HepG2 (cell line): ENCODE results near the gene WDR83. TPM values are rescaled to one million over a fixed set of nuclear protein-coding genes. Genes with fewer than 3 reads are reported as not detected.

Source experiments
- FLYWCH1 ChIP-seq: sonication (generic); formaldehyde crosslinking; IDR thresholded peaks from 2 replicates; pipeline ENCODE4 v1.8.1; 2023; ENCODE audit warnings: mild to moderate bottlenecking, missing genetic modification reagents
- GATAD1 ChIP-seq: IDR thresholded peaks from 2 replicates; pipeline ENCODE4 v1.6.1; 2016; ENCODE audit warnings: missing genetic modification reagents, missing compliant biosample characterization
- GPN1 ChIP-seq: sonication (generic); formaldehyde crosslinking; IDR thresholded peaks from 2 replicates; pipeline ENCODE4 v1.5.1; 2020; ENCODE audit warnings: missing genetic modification reagents, borderline replicate concordance
- MBNL3 ChIP-seq: fragments of 250-450 bp; sonication (Bioruptor Pico); conservative IDR thresholded peaks from 2 replicates; pipeline ENCODE4 v1.8.0; 2022; ENCODE audit warnings: mild to moderate bottlenecking, inconsistent platforms
- NR2F6 ChIP-seq, 2 experiments: IDR thresholded peaks; 2 replicates each; pipeline ENCODE4 v1.6.1; 2016; ENCODE audit warnings: antibody characterized with exemption in 1 of 2, mild to moderate bottlenecking in 1 of 2
- RBM39 ChIP-seq: fragments of 200-400 bp; formaldehyde crosslinking; IDR thresholded peaks from one replicate; pipeline ENCODE4 v1.6.1; 2018; ENCODE audit warnings: antibody characterized with exemption, mild to moderate bottlenecking, low read depth, low read length; ENCODE audit not compliant: poor library complexity, severe bottlenecking
- RFXAP ChIP-seq: sonication (generic); formaldehyde crosslinking; IDR thresholded peaks from 2 replicates; pipeline ENCODE4 v1.4.0; 2020; ENCODE audit warnings: missing genetic modification reagents, borderline replicate concordance
- SALL2 ChIP-seq: sonication (generic); formaldehyde crosslinking; IDR thresholded peaks from 2 replicates; pipeline ENCODE4 v1.8.1; 2023; ENCODE audit warnings: mild to moderate bottlenecking, missing genetic modification reagents, inconsistent platforms
- SOX6 ChIP-seq, 2 experiments: fragments of 450-650 bp in 1 of 2; sonication (generic) in 1 of 2; formaldehyde crosslinking in 1 of 2; IDR thresholded peaks; 2 replicates each; pipeline versions ENCODE4 v1.4.0 to v1.6.1; 2017 to 2020; ENCODE audit warnings: antibody characterized with exemption in 1 of 2, mild to moderate bottlenecking in 1 of 2, missing genetic modification reagents in 1 of 2
- STAG1 ChIP-seq: sonication (generic); formaldehyde crosslinking; IDR thresholded peaks from 2 replicates; pipeline ENCODE4 v1.4.0; 2020; ENCODE audit warnings: missing genetic modification reagents
- SYNCRIP ChIP-seq: fragments of 200-400 bp; formaldehyde crosslinking; IDR thresholded peaks from 2 replicates; pipeline ENCODE4 v1.6.1; 2018; ENCODE audit warnings: mild to moderate bottlenecking, low read depth, low read length; ENCODE audit not compliant: insufficient read depth
- XBP1 ChIP-seq: sonication (generic); formaldehyde crosslinking; IDR thresholded peaks from 2 replicates; pipeline ENCODE4 v1.5.0; 2020; ENCODE audit warnings: missing genetic modification reagents
- ZBTB1 ChIP-seq: sonication (generic); formaldehyde crosslinking; IDR thresholded peaks from 2 replicates; pipeline ENCODE4 v1.4.0; 2020; ENCODE audit warnings: missing genetic modification reagents, borderline replicate concordance
- ZBTB49 ChIP-seq: sonication (generic); formaldehyde crosslinking; IDR thresholded peaks from 2 replicates; pipeline ENCODE4 v1.4.0; 2020; ENCODE audit warnings: missing genetic modification reagents, borderline replicate concordance
- ZNF3 ChIP-seq: IDR thresholded peaks from 2 replicates; pipeline ENCODE4 v1.7.0; 2017; ENCODE audit warnings: inconsistent platforms
- ZNF580 ChIP-seq: IDR thresholded peaks from 2 replicates; pipeline ENCODE4 v1.6.1; 2016; ENCODE audit warnings: low read depth, borderline replicate concordance
- ZNF720 ChIP-seq: sonication (generic); formaldehyde crosslinking; IDR thresholded peaks from 2 replicates; pipeline ENCODE4 v1.4.0; 2020; ENCODE audit warnings: missing genetic modification reagents
- ZNF790 ChIP-seq: sonication (generic); formaldehyde crosslinking; IDR thresholded peaks from 2 replicates; pipeline ENCODE4 v1.8.0; 2022; ENCODE audit warnings: missing genetic modification reagents, mild to moderate bottlenecking, borderline replicate concordance
- ZNF850 ChIP-seq: sonication (generic); formaldehyde crosslinking; conservative IDR thresholded peaks from 2 replicates; pipeline ENCODE4 v1.9.0; 2021; ENCODE audit warnings: mild to moderate bottlenecking, missing genetic modification reagents
- polyA plus RNA-seq, 8 experiments: library from polyadenylated mRNA; depleted of rRNA in 3 of 8; stranded (reverse) in 7 of 8; unstranded in 1 of 8; fragments of >200 nt; fragmentation: Illumina TruSeq in 4 of 8; extraction: Trizol in 4 of 8; gene quantifications; 2 replicates each; pipeline versions ENCODE4 v1.2.1 to v1.2.3, GENCODE V29; 2011 to 2016; ENCODE audit warnings: low read depth in 4 of 8, missing spikeins in 1 of 8, mixed read lengths in 1 of 8; ENCODE audit not compliant: insufficient read depth in 1 of 8
- total RNA-seq, 5 experiments: library from RNA; depleted of rRNA; stranded (reverse); fragments of >200 nt; fragmentation: Illumina TruSeq; extraction: Trizol; gene quantifications; 2 replicates each; pipeline ENCODE4 v1.2.3, GENCODE V29; 2016; ENCODE audit warnings: low read depth in 1 of 5
- TF ChIP-seq, protein P1 (sequence below): sonication (generic); formaldehyde crosslinking; IDR thresholded peaks from 2 replicates; pipeline ENCODE4 v1.5.0; 2020; ENCODE audit warnings: missing genetic modification reagents

Gene WDR83
- total and polyA plus RNA-seq, 2 of the 13 experiments (the other 11 are each of a cell fraction or from before 2014, with no cell fraction given): 4.5 to 10.7 TPM

- TF ChIP-seq FLYWCH1 (CRISPR knock-in tag) (no peak), SALL2 (CRISPR knock-in tag) (peak; percentile 86; the same call in 1 of the 2 replicates), ZBTB1 (CRISPR knock-in tag) (no peak), ZNF850 (CRISPR knock-in tag) (no peak), GATAD1 (CRISPR knock-in tag) (peak; percentile 100), SOX6 (IDR thresholded peaks at IDR 0.05) (no peak), SOX6 (CRISPR knock-in tag; IDR thresholded peaks at IDR 0.05) (peak; percentile 67), ZNF720 (no peak), ZNF3 (no peak), RBM39 (no peak), SYNCRIP (no peak), MBNL3 (CRISPR knock-in tag) (no peak), NR2F6 (IDR thresholded peaks at IDR 0.05) (no peak), NR2F6 (CRISPR knock-in tag; IDR thresholded peaks at IDR 0.05) (no peak), ZBTB49 (CRISPR knock-in tag) (no peak), GPN1 (CRISPR knock-in tag) (no peak), STAG1 (CRISPR knock-in tag) (no peak), ZNF790 (no peak), ZNF580 (CRISPR knock-in tag) (peak; percentile 67; the same call in 1 of the 2 replicates), XBP1 (no peak), RFXAP (CRISPR knock-in tag) (peak; percentile 72; the same call in 1 of the 2 replicates)
- TF ChIP-seq, protein P1, sequence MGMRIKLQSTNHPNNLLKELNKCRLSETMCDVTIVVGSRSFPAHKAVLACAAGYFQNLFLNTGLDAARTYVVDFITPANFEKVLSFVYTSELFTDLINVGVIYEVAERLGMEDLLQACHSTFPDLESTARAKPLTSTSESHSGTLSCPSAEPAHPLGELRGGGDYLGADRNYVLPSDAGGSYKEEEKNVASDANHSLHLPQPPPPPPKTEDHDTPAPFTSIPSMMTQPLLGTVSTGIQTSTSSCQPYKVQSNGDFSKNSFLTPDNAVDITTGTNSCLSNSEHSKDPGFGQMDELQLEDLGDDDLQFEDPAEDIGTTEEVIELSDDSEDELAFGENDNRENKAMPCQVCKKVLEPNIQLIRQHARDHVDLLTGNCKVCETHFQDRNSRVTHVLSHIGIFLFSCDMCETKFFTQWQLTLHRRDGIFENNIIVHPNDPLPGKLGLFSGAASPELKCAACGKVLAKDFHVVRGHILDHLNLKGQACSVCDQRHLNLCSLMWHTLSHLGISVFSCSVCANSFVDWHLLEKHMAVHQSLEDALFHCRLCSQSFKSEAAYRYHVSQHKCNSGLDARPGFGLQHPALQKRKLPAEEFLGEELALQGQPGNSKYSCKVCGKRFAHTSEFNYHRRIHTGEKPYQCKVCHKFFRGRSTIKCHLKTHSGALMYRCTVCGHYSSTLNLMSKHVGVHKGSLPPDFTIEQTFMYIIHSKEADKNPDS: no peak
Observed at GRCh38 chr19:12696366-12697335, 30.0 kb downstream of the WDR83 start, which contains the start of gene FBXW9 (continued).
